Right lobe of liver (tissue), 4 donors: Measurements from ENCODE around the gene PELI3.

Source experiments
- POLR2A ChIP-seq: fragments of 450-650 bp; IDR thresholded peaks from one replicate; pipeline ENCODE4 v1.6.1; 2017; ENCODE audit warnings: antibody characterized with exemption, mild to moderate bottlenecking
- TF ChIP-seq, protein P1 (sequence below), 4 donors: fragments of 200-600 bp in 3 of 4; fragments of 450-650 bp in 1 of 4; IDR thresholded peaks; one replicate each; pipeline versions ENCODE4 v1.5.1 to v1.8.0; 2016 to 2022; ENCODE audit warnings: antibody characterized with exemption in 4 of 4, mild to moderate bottlenecking in 2 of 4
- donor health status: DM: no; HTN: no; CAD: no.
- donor health status: DM: no; HTN: no; CAD: no.
- donor health status: DM: no; HTN: yes; CAD: no.

DNA sequence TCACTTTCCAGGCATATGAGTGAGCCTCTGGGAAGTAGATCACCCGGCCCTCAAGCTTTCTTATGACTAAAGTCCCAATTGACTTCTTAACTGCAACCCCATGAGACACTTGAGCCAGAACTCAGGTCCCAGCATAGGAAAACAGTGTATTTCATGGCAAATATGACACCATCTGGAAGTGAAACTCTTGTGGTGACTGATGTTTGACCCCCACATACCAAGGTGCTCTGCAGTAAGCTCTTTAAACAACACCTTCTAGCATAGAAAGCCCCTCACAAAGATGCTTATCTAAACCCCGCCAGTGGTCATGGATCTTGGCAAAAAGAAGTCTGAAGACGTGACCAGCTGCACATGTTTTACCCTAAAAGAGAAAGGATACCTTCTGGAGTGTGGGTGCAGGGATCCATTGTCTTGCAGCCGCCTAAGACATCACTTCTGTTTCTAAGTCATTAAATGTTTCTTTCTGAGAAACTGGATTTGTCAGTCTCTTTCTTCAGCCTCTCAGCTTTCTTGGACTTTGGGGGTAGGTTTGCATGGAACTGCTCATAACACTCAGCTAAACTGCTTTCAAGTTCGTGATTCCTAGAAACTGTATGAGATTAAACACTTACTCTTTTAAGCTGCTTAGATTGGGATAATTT lies 7.4 kb upstream of the PELI3 start:
- TF ChIP-seq, protein P1, sequence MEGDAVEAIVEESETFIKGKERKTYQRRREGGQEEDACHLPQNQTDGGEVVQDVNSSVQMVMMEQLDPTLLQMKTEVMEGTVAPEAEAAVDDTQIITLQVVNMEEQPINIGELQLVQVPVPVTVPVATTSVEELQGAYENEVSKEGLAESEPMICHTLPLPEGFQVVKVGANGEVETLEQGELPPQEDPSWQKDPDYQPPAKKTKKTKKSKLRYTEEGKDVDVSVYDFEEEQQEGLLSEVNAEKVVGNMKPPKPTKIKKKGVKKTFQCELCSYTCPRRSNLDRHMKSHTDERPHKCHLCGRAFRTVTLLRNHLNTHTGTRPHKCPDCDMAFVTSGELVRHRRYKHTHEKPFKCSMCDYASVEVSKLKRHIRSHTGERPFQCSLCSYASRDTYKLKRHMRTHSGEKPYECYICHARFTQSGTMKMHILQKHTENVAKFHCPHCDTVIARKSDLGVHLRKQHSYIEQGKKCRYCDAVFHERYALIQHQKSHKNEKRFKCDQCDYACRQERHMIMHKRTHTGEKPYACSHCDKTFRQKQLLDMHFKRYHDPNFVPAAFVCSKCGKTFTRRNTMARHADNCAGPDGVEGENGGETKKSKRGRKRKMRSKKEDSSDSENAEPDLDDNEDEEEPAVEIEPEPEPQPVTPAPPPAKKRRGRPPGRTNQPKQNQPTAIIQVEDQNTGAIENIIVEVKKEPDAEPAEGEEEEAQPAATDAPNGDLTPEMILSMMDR (IDR thresholded peaks at IDR 0.05): no peak
- TF ChIP-seq POLR2A: no peak
